PFSK-1 (cell line): Measurements from ENCODE around the gene CPTP.

Experiments used
- POLR2AphosphoS5 ChIP-seq: IDR thresholded peaks from 2 replicates; pipeline ENCODE4 v1.6.1; 2012; ENCODE audit warnings: low read depth, mild to moderate bottlenecking, control low read depth, low read length, moderate library complexity
- TAF1 ChIP-seq: IDR thresholded peaks from 2 replicates; pipeline ENCODE4 v1.6.1; 2012; ENCODE audit warnings: low read length, control low read depth, borderline replicate concordance; ENCODE audit not compliant: insufficient read depth

DNA sequence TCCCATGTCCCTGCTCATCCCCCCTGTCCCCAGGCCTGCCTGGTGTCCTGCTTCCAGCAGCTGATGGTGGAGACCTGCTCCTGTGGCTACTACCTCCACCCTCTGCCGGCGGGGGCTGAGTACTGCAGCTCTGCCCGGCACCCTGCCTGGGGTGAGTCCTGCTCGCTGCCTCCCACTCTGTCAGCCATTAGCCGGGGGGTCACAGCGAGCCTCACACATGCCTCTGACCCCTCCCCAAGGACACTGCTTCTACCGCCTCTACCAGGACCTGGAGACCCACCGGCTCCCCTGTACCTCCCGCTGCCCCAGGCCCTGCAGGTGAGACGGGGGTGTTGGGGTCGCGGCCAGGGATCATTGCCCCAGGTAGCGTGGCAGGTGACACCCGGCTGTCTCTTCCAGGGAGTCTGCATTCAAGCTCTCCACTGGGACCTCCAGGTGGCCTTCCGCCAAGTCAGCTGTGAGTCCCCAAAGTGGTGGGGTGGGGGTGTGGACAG lies 34.3 kb upstream of the CPTP start:
- no peak for TF ChIP-seq POLR2AphosphoS5
- TF ChIP-seq TAF1: no peak
